GM12878 (cell line): ENCODE measurements around the gene ADAMTS19. TPM values are rescaled to one million over a fixed set of nuclear protein-coding genes. Genes with fewer than 3 reads are reported as not detected.

Experiments
- ATAC-seq: fragments of 200-7000 bp; cut with Tn5 transposase; 3 replicates; pipeline ENCODE4 v1.9.1; 2020; ENCODE audit warnings: mild to moderate bottlenecking, moderate library complexity
- BruUV-seq: library from RNA; stranded (reverse); fragments of 400-500 nt; replicated peaks from 2 replicates; lab custom pipeline; 2021; lab: Mats Ljungman, UMichigan
- CTCF ChIA-PET: fragments of 300-600 bp; sonication (Branson Sonifier 250); formaldehyde crosslinking; extraction: SDS; loops from one replicate; lab custom pipeline; 2021; ENCODE audit warnings: inconsistent platforms; lab: Yijun Ruan, JAX
- POLR2A ChIA-PET: fragments of 350-600 bp; formaldehyde crosslinking; extraction: SDS; loops from one replicate; lab custom pipeline; 2021; ENCODE audit warnings: inconsistent platforms; lab: Charles Lee
- RAD21 ChIA-PET: fragments of 300-600 bp; sonication (Branson Sonifier 250); formaldehyde crosslinking; loops from one replicate; lab custom pipeline; 2023; ENCODE audit warnings: antibody characterized with exemption; ENCODE audit not compliant: unreplicated experiment; lab: Charles Lee
- SMC1A ChIA-PET: fragments of 300-600 bp; sonication (Branson Sonifier 250); formaldehyde crosslinking; loops from one replicate; lab custom pipeline; 2023; ENCODE audit not compliant: unreplicated experiment, uncharacterized antibody; lab: Charles Lee
- DNase-seq: peaks from one replicate; pipeline ENCODE4 v3.0.0-alpha.2; 2011; ENCODE audit warnings: low read depth, low spot score
- FAIRE-seq: peaks from 3 replicates; lab custom pipeline; 2011; peaks lifted over from hg19 to GRCh38; lab: Jason Lieb, UNC
- H2AFZ ChIP-seq: 2 replicates; pipeline ENCODE4 v1.6.0; 2011; ENCODE audit warnings: low read depth, low read length, control low read depth; ENCODE audit not compliant: control insufficient read depth
- H3K27ac ChIP-seq: 2 replicates; pipeline ENCODE4 v1.5.1; 2011; ENCODE audit warnings: control low read depth; ENCODE audit not compliant: control insufficient read depth, insufficient read depth
- H3K27me3 ChIP-seq, 2 experiments: replicated peaks in 1 of 2; 2 replicates each; pipeline versions ENCODE4 v1.6.0 to v1.6.1; 2011; ENCODE audit warnings: low read length in 1 of 2; ENCODE audit not compliant: control insufficient read depth in 2 of 2, insufficient read depth in 2 of 2
- H3K36me3 ChIP-seq, 2 experiments: 2 replicates each; pipeline ENCODE4 v1.5.1; 2011; ENCODE audit warnings: low read length in 1 of 2; ENCODE audit not compliant: control insufficient read depth in 2 of 2, insufficient read depth in 2 of 2
- H3K4me1 ChIP-seq: 2 replicates; pipeline ENCODE4 v1.6.1; 2011; ENCODE audit warnings: mild to moderate bottlenecking, low read length, moderate library complexity, mixed read lengths; ENCODE audit not compliant: control insufficient read depth, insufficient read depth
- H3K4me2 ChIP-seq: 2 replicates; pipeline ENCODE4 v1.6.0; 2011; ENCODE audit warnings: control low read depth; ENCODE audit not compliant: control insufficient read depth, insufficient read depth
- H3K4me3 ChIP-seq: fragments of 200-600 bp; sonication (generic); 2 replicates; pipeline ENCODE4 v1.5.1; 2016
- H3K79me2 ChIP-seq: 2 replicates; pipeline ENCODE4 v1.6.0; 2011; ENCODE audit warnings: low read length; ENCODE audit not compliant: control insufficient read depth, insufficient read depth
- H3K9ac ChIP-seq: 2 replicates; pipeline ENCODE4 v1.8.0; 2011; ENCODE audit warnings: low read length, control low read depth, mixed read lengths; ENCODE audit not compliant: control insufficient read depth, insufficient read depth
- H3K9me3 ChIP-seq: replicated peaks from 3 replicates; pipeline ENCODE4 v1.5.1; 2011; ENCODE audit warnings: mild to moderate bottlenecking, low read length; ENCODE audit not compliant: control insufficient read depth, insufficient read depth
- H4K20me1 ChIP-seq: 2 replicates; pipeline ENCODE4 v1.6.0; 2011; ENCODE audit not compliant: control insufficient read depth, insufficient read depth
- HDGF ChIP-seq: fragments of 450-650 bp; IDR thresholded peaks from 2 replicates; pipeline ENCODE4 v1.6.1; 2016; ENCODE audit warnings: antibody characterized with exemption
- MEF2B ChIP-seq: fragments of 450-650 bp; IDR thresholded peaks from 2 replicates; pipeline ENCODE4 v1.6.1; 2018; ENCODE audit warnings: mild to moderate bottlenecking, moderate library complexity; ENCODE audit not compliant: partially characterized antibody, poor library complexity, severe bottlenecking
- NKRF ChIP-seq: fragments of 450-650 bp; conservative IDR thresholded peaks from 2 replicates; pipeline ENCODE4 v1.6.1; 2017; ENCODE audit warnings: mild to moderate bottlenecking, moderate library complexity
- PBX3 ChIP-seq: IDR thresholded peaks from 2 replicates; pipeline ENCODE4 v1.6.1; 2011; ENCODE audit warnings: mild to moderate bottlenecking, low read depth, low read length, moderate library complexity; ENCODE audit not compliant: insufficient replicate concordance
- PKNOX1 ChIP-seq: fragments of 450-650 bp; IDR thresholded peaks from 2 replicates; pipeline ENCODE4 v1.6.1; 2016; ENCODE audit warnings: mild to moderate bottlenecking
- SIN3A ChIP-seq: IDR thresholded peaks from 2 replicates; pipeline ENCODE4 v1.6.1; 2012; ENCODE audit warnings: low read depth, low read length, improper control_type of control experiment
- SUPT20H ChIP-seq: IDR thresholded peaks from 2 replicates; pipeline ENCODE4 v1.6.1; 2011; ENCODE audit warnings: low read depth, mild to moderate bottlenecking, low read length, moderate library complexity, borderline replicate concordance; ENCODE audit not compliant: control insufficient read depth
- SUZ12 ChIP-seq: fragments of 200-600 bp; sonication (generic); IDR thresholded peaks from one replicate; pipeline ENCODE4 v1.6.1; 2018; ENCODE audit warnings: antibody characterized with exemption, mild to moderate bottlenecking; ENCODE audit not compliant: unreplicated experiment
- TARDBP ChIP-seq: IDR thresholded peaks from 2 replicates; pipeline ENCODE4 v1.6.1; 2016; ENCODE audit warnings: borderline replicate concordance
- USF2 ChIP-seq: IDR thresholded peaks from 2 replicates; pipeline ENCODE4 v1.6.1; 2011; ENCODE audit warnings: low read depth, low read length, improper control_type of control experiment, borderline replicate concordance
- WRNIP1 ChIP-seq: IDR thresholded peaks from 2 replicates; pipeline ENCODE4 v1.6.1; 2011; ENCODE audit warnings: low read depth, low read length, improper control_type of control experiment, borderline replicate concordance
- ZNF592 ChIP-seq: fragments of 450-650 bp; IDR thresholded peaks from 2 replicates; pipeline ENCODE4 v1.6.1; 2017; ENCODE audit warnings: mild to moderate bottlenecking, moderate library complexity
- WGBS: methylation state at CpG from one replicate; pipeline ENCODE4 v1.1.6; 2016; ENCODE audit warnings: low lambda C conversion rate; ENCODE audit not compliant: insufficient replicate concordance, insufficient coverage; ENCODE audit errors: missing lambda C conversion rate; 5-methylcytosine and 5-hydroxymethylcytosine counted together
- in situ Hi-C: fragments of 300-500 bp; cut with MboI; formaldehyde crosslinking; loops from 9 replicates; pipeline ENCODE4 v1.14.3; 2018; ENCODE audit warnings: mixed read lengths
- intact Hi-C: fragments of 100-400 bp; cut with micrococcal nuclease; formaldehyde crosslinking; loops from one replicate; pipeline ENCODE4 v1.14.2; 2022; ENCODE audit not compliant: unreplicated experiment
- polyA plus RNA-seq, 11 experiments: library from polyadenylated mRNA; depleted of rRNA in 4 of 11; unstranded in 6 of 11; stranded (reverse) in 5 of 11; fragments of >200 nt; fragmentation: Nextera tagmentation in 4 of 11; fragmentation: Illumina TruSeq in 1 of 11; extraction: Ambion mirVana in 4 of 11; extraction: Trizol in 1 of 11; gene quantifications; 1 replicate in 1 of 11; 2 replicates in 10 of 11; pipeline versions ENCODE4 v1.2.1 to v1.2.3, GENCODE V29; 2011 to 2016; ENCODE audit warnings: inconsistent platforms in 2 of 11, missing spikeins in 2 of 11, low read depth in 1 of 11
- total RNA-seq, 4 experiments: library from RNA; depleted of rRNA in 3 of 4; stranded (reverse); fragments of >200 nt in 3 of 4; fragmentation: Illumina TruSeq in 1 of 4; extraction: Trizol in 1 of 4; gene quantifications; 2 replicates each; pipeline versions ENCODE4 v1.2.1 to v1.2.3, GENCODE V29; 2013 to 2021

ADAMTS19 gene
- total and polyA plus RNA-seq, 10 of the 15 experiments (the other 5 are each of a cell fraction or from before 2014, with no cell fraction given): not detected

GRCh38 chr5:129748913-129749880 is 289.1 kb downstream of the ADAMTS19 start:
- H3K27me3 ChIP-seq: no peaks in the 10 kb centered on the region
- no TSS peak for BruUV-seq
- in situ Hi-C loops: no loop called here
- ChIA-PET CTCF (interaction anchor here (0.5 kb wide), 1 partner anchor 26 kb away, joined by 3 read pairs; no protein-coding TSS in a partner anchor), RAD21 (interaction anchor here (0.8 kb wide), 1 partner anchor 22 kb away, joined by 3 read pairs; no protein-coding TSS in a partner anchor), POLR2A (no interaction called here), SMC1A (no interaction called here)
- DNase-seq (no peak), FAIRE-seq (no peak), ATAC-seq (no peak; the same call in 2 of the 3 replicates)
- H3K9me3 ChIP-seq: no peaks in the 10 kb centered on the region
- 25% methylated on average over 1 of the region's 1 CpG for WGBS
- intact Hi-C loops: no loop called here
- no peak overlapping the region for H2AFZ ChIP-seq
- H3K79me2 ChIP-seq: no peaks in the 10 kb centered on the region
- no peak overlapping the region for H3K4me2 ChIP-seq
- no peak overlapping the region for H3K9ac ChIP-seq
- H4K20me1 ChIP-seq: no peaks in the 10 kb centered on the region
- H3K27ac ChIP-seq: no peak overlapping the region
- no peaks in the 10 kb centered on the region for H3K4me1 ChIP-seq
- H3K36me3 ChIP-seq: no peaks in the 10 kb centered on the region
- H3K4me3 ChIP-seq: no peak overlapping the region
- TF ChIP-seq USF2 (no peak), PBX3 (no peak), ZNF592 (no peak), PKNOX1 (no peak), SIN3A (no peak), SUPT20H (no peak), HDGF (no peak), SUZ12 (no peak), NKRF (no peak), MEF2B (no peak), TARDBP (no peak), WRNIP1 (no peak)
